ENCODE results near the gene ENDOU. TPM values are rescaled to one million over a fixed set of nuclear protein-coding genes. Genes with fewer than 3 reads are reported as not detected.

Gene ENDOU
- total RNA-seq, 6 donors from 2014 or later = 0.14 to 2.1 (median 0.83) TPM; not detected in 2

DNA sequence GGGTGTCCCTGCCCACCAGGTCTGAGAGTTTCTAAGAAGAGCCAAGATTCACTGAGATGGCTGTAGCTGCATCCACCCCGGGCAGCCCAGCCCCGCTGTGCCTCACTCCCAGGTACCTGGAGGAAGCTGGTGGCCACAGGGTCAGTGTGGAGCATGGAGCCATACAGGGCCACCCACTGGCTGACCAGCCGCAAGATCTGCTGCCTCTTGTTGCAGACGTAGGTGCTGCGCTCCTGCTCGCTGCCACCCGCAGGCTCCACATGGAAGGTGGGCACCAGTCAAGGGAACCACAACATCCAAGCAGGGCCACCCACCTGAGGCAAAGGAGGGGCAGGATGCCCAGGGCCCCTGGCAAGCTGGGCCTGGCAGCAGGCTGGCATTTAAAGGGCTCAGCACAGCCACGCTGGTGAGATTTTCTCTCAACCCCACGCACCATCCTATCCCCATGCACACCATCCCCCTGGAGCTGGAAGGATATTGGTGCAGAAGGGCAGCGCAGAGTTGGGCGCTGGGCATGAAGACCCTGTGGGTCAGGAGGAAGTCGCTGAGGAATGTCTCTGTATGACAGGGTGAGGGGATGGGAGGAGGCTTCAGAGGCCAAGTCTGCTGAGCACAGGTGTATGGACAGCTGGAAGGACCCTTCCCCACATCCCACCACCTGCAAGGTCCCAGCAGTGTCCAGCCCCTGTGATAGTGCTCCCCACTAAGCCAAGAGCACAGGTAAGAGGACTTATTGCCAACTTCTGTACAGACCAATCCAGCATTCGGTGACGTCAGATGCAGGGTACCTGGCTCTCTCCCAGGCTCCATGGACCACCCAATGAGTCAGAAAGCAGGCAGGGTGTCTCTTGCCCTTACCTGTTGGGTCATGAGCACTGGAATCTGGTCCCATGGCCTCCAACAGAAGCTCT is 22.6 kb upstream of the ENDOU start:
- peaks cover 0 to 55% (median 26%) of the 10 kb centered on the region in 4 donors for H3K36me3 ChIP-seq
- no peaks in the 10 kb centered on the region for H3K27me3 ChIP-seq
- no peak overlapping the region for H3K27ac ChIP-seq
- no peak overlapping the region for H3K4me3 ChIP-seq
- H3K4me1 ChIP-seq = peaks cover 6 to 12% (median 9%) of the 10 kb centered on the region in 4 donors
- DNase-seq (peak in 1 of 2 donors; percentile 64), ATAC-seq (ENCODE audit: low FRiP score in 2 of 2) (no peak)
- no peaks in the 10 kb centered on the region for H3K9me3 ChIP-seq
- WGBS, 2 donors = 85 to 89% methylated on average over 4 to 14 of the region's 14 CpGs
- no peak for TF ChIP-seq POLR2A (IDR thresholded peaks at IDR 0.05)
- no peak for TF ChIP-seq POLR2AphosphoS5 (IDR thresholded peaks at IDR 0.05)
- no peak for TF ChIP-seq EP300 (IDR thresholded peaks at IDR 0.05)
- TF ChIP-seq, protein P1, sequence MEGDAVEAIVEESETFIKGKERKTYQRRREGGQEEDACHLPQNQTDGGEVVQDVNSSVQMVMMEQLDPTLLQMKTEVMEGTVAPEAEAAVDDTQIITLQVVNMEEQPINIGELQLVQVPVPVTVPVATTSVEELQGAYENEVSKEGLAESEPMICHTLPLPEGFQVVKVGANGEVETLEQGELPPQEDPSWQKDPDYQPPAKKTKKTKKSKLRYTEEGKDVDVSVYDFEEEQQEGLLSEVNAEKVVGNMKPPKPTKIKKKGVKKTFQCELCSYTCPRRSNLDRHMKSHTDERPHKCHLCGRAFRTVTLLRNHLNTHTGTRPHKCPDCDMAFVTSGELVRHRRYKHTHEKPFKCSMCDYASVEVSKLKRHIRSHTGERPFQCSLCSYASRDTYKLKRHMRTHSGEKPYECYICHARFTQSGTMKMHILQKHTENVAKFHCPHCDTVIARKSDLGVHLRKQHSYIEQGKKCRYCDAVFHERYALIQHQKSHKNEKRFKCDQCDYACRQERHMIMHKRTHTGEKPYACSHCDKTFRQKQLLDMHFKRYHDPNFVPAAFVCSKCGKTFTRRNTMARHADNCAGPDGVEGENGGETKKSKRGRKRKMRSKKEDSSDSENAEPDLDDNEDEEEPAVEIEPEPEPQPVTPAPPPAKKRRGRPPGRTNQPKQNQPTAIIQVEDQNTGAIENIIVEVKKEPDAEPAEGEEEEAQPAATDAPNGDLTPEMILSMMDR (IDR thresholded peaks at IDR 0.05) = no peak

DNA sequence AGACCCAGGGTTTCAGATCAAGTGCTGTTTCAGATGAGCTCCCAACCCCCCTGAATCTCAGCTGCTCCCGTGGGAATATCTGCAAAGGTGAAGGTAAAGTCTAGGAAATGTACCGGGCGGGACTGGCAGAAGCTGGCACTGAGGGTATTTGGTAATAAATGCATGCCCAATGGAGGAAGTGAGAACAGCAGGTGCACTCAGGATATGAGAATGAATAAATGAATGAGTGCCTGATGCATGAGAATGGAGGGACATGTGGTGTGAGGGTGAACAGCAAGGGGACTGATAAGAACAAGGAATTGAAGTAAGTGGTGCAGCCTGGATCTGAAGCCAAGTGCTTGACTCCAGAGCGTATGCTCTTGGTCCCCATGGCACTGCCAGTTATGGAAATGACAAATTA is 21.8 kb upstream of the ENDOU start:
- H3K27me3 ChIP-seq = no peaks in the 10 kb centered on the region
- no peak for DNase-seq
- 84 to 88% methylated on average over 4 of the region's 4 CpGs for WGBS, 2 donors
- no peak overlapping the region for H3K27ac ChIP-seq
- peaks cover 1 to 5% (median 5%) of the 10 kb centered on the region in 4 donors for H3K4me1 ChIP-seq
- ATAC-seq (ENCODE audit: low FRiP score in 2 of 2) = no peak
- TF ChIP-seq, protein P1 (IDR thresholded peaks at IDR 0.05) = no peak
- no peaks in the 10 kb centered on the region for H3K9me3 ChIP-seq
- H3K4me3 ChIP-seq = no peak overlapping the region
- peaks cover 0 to 55% (median 26%) of the 10 kb centered on the region in 4 donors for H3K36me3 ChIP-seq

DNA sequence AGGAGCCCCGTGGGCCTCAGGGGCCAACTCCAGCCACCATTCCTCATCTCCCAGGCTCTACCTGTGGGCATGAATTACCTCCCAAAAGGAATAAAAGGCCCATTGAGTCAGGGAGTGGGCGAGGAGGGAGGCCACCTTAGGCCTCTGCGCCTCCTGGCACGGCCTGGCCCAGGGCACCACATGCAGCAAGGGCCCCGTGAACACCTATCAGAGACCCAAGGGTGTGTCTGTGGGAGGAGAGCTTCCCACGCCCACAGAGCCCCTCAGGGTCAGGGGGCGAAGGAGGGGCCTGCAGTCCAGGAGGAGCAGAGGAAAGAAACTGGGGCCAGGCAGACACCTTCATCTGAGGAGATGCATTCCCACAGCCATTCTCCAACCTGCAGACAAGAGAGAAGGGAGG is 21.2 kb upstream of the ENDOU start:
- Histone ChIP-seq H3K4me3 (no peak overlapping the region), H3K36me3 (peaks cover 0 to 53% (median 26%) of the 10 kb centered on the region in 4 donors), H3K27me3 (no peaks in the 10 kb centered on the region), H3K27ac (no peak overlapping the region), H3K9me3 (no peaks in the 10 kb centered on the region), H3K4me1 (peaks cover 5 to 11% (median 7%) of the 10 kb centered on the region in 4 donors)
- WGBS, 2 donors = 84 to 90% methylated on average over 7 of the region's 7 CpGs
- DNase-seq = peak in 1 of 2 donors; percentile 57
- no peak for ATAC-seq (ENCODE audit: low FRiP score in 2 of 2)
- TF ChIP-seq POLR2AphosphoS5 (IDR thresholded peaks at IDR 0.05) = no peak

DNA sequence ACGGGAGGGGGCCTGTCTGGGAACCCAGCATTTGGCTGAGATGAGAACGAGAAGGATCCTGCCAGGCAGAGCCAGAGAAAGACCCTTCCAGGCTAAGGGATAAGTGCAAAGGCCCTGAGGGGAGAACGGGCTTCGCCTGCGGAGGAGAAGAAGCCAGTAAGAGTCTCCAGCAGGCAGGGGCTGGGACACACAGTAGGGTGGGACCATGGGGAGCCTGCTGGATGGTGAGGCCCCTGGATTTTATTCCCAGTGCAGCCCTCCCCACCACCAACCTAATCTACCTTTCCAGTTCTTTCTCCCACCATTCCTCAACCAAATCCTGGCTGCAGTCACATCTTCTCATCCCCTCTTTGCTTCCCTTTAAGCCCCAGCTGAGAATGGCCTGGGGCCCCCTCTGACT is 20.8 kb upstream of the ENDOU start:
- Histone ChIP-seq H3K36me3 (peaks cover 0 to 50% (median 24%) of the 10 kb centered on the region in 4 donors), H3K27ac (no peak overlapping the region), H3K9me3 (no peaks in the 10 kb centered on the region), H3K4me3 (no peak overlapping the region), H3K27me3 (no peaks in the 10 kb centered on the region), H3K4me1 (peaks cover 10 to 16% (median 12%) of the 10 kb centered on the region in 4 donors)
- 88 to 93% methylated on average over 5 of the region's 5 CpGs for WGBS, 2 donors
- ATAC-seq (ENCODE audit: low FRiP score in 2 of 2) (no peak), DNase-seq (no peak)
- TF ChIP-seq POLR2AphosphoS5 (IDR thresholded peaks at IDR 0.05) (no peak), EP300 (IDR thresholded peaks at IDR 0.05) (no peak), POLR2A (IDR thresholded peaks at IDR 0.05) (no peak)
- TF ChIP-seq, protein P1 (IDR thresholded peaks at IDR 0.05) = no peak

DNA sequence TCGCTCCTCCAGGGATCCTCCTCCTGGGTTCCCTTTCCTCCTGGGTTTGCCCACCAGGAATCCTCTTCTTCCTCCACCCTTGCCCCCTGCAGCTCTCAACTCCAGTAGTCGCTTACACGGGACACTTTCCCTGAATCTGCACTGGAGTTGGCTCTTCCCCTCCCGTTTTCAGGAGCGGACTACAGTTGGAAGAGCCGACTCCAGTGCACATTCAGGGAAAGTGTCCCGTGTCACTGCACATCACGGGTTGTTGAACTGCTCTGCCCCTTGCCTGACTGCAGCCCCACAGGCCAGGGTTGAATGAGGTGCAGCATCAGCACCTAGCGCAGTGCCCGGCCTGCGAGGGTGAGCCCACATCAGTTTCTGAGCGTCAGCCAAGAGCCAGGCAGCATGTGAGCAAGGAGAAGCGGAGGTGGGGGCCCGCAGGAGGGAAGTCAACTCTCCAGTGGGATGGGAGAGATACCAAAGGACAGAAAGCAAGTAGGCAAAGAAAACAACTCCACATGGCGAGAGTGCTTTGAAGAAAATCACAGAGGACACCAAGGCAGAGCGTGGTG is 20.3 kb upstream of the ENDOU start:
- no peak overlapping the region for H3K4me3 ChIP-seq
- WGBS, 2 donors = 83 to 88% methylated on average over 16 of the region's 16 CpGs
- DNase-seq (no peak), ATAC-seq (ENCODE audit: low FRiP score in 2 of 2) (no peak)
- no peak for TF ChIP-seq EP300 (IDR thresholded peaks at IDR 0.05)
- TF ChIP-seq POLR2A (IDR thresholded peaks at IDR 0.05) = no peak
- TF ChIP-seq, protein P1 (IDR thresholded peaks at IDR 0.05) = no peak
- TF ChIP-seq POLR2AphosphoS5 (IDR thresholded peaks at IDR 0.05) = no peak
- H3K36me3 ChIP-seq = peaks cover 0 to 45% (median 22%) of the 10 kb centered on the region in 4 donors
- no peak overlapping the region for H3K27ac ChIP-seq
- no peaks in the 10 kb centered on the region for H3K27me3 ChIP-seq
- H3K4me1 ChIP-seq = peaks cover 15 to 21% (median 17%) of the 10 kb centered on the region in 4 donors
- H3K9me3 ChIP-seq = no peaks in the 10 kb centered on the region

Data from upper lobe of left lung (tissue), 6 donors.